SW 1271 (cell line): ENCODE results near the gene TESPA1.
A peak's percentile ranks its signal among the peaks of the same experiment; 100 is the strongest.

Source experiments
- DNase-seq, 2 experiments: peaks; one replicate each; lab custom pipeline; 2025; lab: John Stamatoyannopoulos, UW

TESPA1 gene

GRCh38 chr12:54983536-54984101 lies 943 bp downstream of the TESPA1 start:
- no peak for DNase-seq

GRCh38 chr12:54981796-54982195 lies 2.8 kb downstream of the TESPA1 start:
- DNase-seq, result no peak

GRCh38 chr12:54980341-54980740 lies 4.2 kb downstream of the TESPA1 start:
- no peak for DNase-seq

GRCh38 chr12:54977857-54978256 lies 6.7 kb downstream of the TESPA1 start:
- no peak for DNase-seq

GRCh38 chr12:54977155-54977554 lies 7.4 kb downstream of the TESPA1 start:
- peak in 1 of 2 experiments; percentile 33 for DNase-seq

- DNase-seq, result no peak
These were observed 8.7 kb downstream of the TESPA1 start for GRCh38 chr12:54975875-54976274.

GRCh38 chr12:54975272-54975671 lies 9.3 kb downstream of the TESPA1 start:
- no peak for DNase-seq

GRCh38 chr12:54974279-54974678 lies 10.3 kb downstream of the TESPA1 start:
- DNase-seq, result no peak

GRCh38 chr12:54973556-54973955 lies 11.0 kb downstream of the TESPA1 start:
- no peak for DNase-seq

- no peak for DNase-seq
These were observed 13.8 kb downstream of the TESPA1 start for GRCh38 chr12:54970741-54971140.

- DNase-seq, result no peak
These were observed 16.3 kb downstream of the TESPA1 start for GRCh38 chr12:54968181-54968730.

GRCh38 chr12:54967461-54967860 lies 17.1 kb downstream of the TESPA1 start:
- DNase-seq, result no peak

- DNase-seq, result no peak
These were observed 23.4 kb downstream of the TESPA1 start for GRCh38 chr12:54961190-54961589.

GRCh38 chr12:54959291-54960018 lies 25.1 kb downstream of the TESPA1 start:
- no peak for DNase-seq

- DNase-seq, result peak in 1 of 2 experiments; percentile 46
These were observed 26.4 kb downstream of the TESPA1 start for GRCh38 chr12:54958048-54958658.

- no peak for DNase-seq
These were observed 27.5 kb downstream of the TESPA1 start for GRCh38 chr12:54956818-54957641.

GRCh38 chr12:54956322-54956721 lies 28.2 kb downstream of the TESPA1 start:
- no peak for DNase-seq

GRCh38 chr12:54954801-54955200 lies 29.8 kb downstream of the TESPA1 start:
- DNase-seq, result no peak

GRCh38 chr12:54954228-54954627 lies 30.3 kb downstream of the TESPA1 start:
- DNase-seq, result no peak

GRCh38 chr12:54950071-54950727 lies 34.4 kb downstream of the TESPA1 start:
- DNase-seq, result no peak

GRCh38 chr12:54949073-54949711 lies 35.4 kb downstream of the TESPA1 start:
- no peak for DNase-seq
